NB4 (cell line): ENCODE data around the gene RAB40C.

Experiments used
- CTCF ChIP-seq: IDR thresholded peaks from one replicate; pipeline ENCODE4 v1.5.1; 2012; ENCODE audit warnings: low read depth, low read length
- MAX ChIP-seq: IDR thresholded peaks from 2 replicates; pipeline ENCODE4 v1.6.1; 2011; ENCODE audit warnings: low read depth, low read length
- MYC ChIP-seq: IDR thresholded peaks from 2 replicates; pipeline ENCODE4 v1.6.1; 2011; ENCODE audit warnings: low read depth, low read length
- POLR2A ChIP-seq: IDR thresholded peaks from 2 replicates; pipeline ENCODE4 v1.6.1; 2011; ENCODE audit warnings: mild to moderate bottlenecking; ENCODE audit not compliant: insufficient read length; ENCODE audit errors: extremely low read depth

GRCh38 chr16:580141-580945 lies 9.5 kb upstream of the RAB40C start:
- TF ChIP-seq CTCF (no peak), MAX (no peak), MYC (no peak), POLR2A (no peak)
